H1 (cell line): ENCODE data around the gene HPS6. TPM values are rescaled to one million over a fixed set of nuclear protein-coding genes. Genes with fewer than 3 reads are reported as not detected.

ENCODE experiments used
- CTCF ChIA-PET: fragments of 300-600 bp; sonication (Branson Sonifier 250); formaldehyde crosslinking; loops from one replicate; lab custom pipeline; 2021; ENCODE audit not compliant: partially characterized antibody; lab: Charles Lee
- POLR2A ChIA-PET: fragments of 300-600 bp; sonication (Branson Sonifier 250); formaldehyde crosslinking; loops from one replicate; lab custom pipeline; 2021; ENCODE audit warnings: inconsistent platforms; ENCODE audit not compliant: partially characterized antibody; lab: Charles Lee
- DNase-seq, 2 experiments: peaks; one replicate each; pipeline versions ENCODE4 v3.0.0 to v3.0.0-alpha.2; 2010 to 2022; ENCODE audit warnings: low spot score in 2 of 2, low read depth in 1 of 2, mixed read lengths in 1 of 2
- FAIRE-seq: peaks from 2 replicates; lab custom pipeline; 2011; peaks lifted over from hg19 to GRCh38; lab: Jason Lieb, UNC
- H2AFZ ChIP-seq: 2 replicates; pipeline ENCODE4 v1.8.1; 2012; ENCODE audit warnings: low read length, inconsistent platforms
- H2AK5ac ChIP-seq: 2 replicates; pipeline ENCODE4 v1.6.1; 2013; ENCODE audit warnings: low read depth, low read length
- H2BK120ac ChIP-seq: replicated peaks from 2 replicates; pipeline ENCODE3; 2013; ENCODE audit warnings: low read depth, low read length, inconsistent platforms
- H2BK12ac ChIP-seq: 2 replicates; pipeline ENCODE4 v1.6.1; 2013; ENCODE audit warnings: low read depth, low read length
- H2BK15ac ChIP-seq: 2 replicates; pipeline ENCODE4 v1.6.1; 2013; ENCODE audit warnings: low read length
- H2BK20ac ChIP-seq: 2 replicates; pipeline ENCODE4 v1.6.1; 2013; ENCODE audit warnings: low read length
- H2BK5ac ChIP-seq: 2 replicates; pipeline ENCODE4 v1.6.1; 2013; ENCODE audit warnings: low read depth, low read length
- H3K14ac ChIP-seq: 2 replicates; pipeline ENCODE4 v1.6.1; 2013; ENCODE audit warnings: inconsistent platforms; ENCODE audit not compliant: insufficient read length
- H3K18ac ChIP-seq: 2 replicates; pipeline ENCODE4 v1.6.1; 2013; ENCODE audit warnings: low read length; ENCODE audit errors: extremely low read depth
- H3K23ac ChIP-seq: 2 replicates; pipeline ENCODE4 v1.6.1; 2013; ENCODE audit warnings: inconsistent platforms; ENCODE audit not compliant: insufficient read length
- H3K23me2 ChIP-seq: 2 replicates; pipeline ENCODE4 v1.6.1; 2013; ENCODE audit warnings: low read depth, low read length
- H3K27ac ChIP-seq: 2 replicates; pipeline ENCODE4 v1.6.1; 2011; ENCODE audit warnings: low read depth, low read length, inconsistent platforms
- H3K27me3 ChIP-seq, 4 experiments: replicated peaks in 1 of 4; 1 replicate in 1 of 4; 2 replicates in 3 of 4; pipeline versions ENCODE4 v1.6.1 to v1.8.1; 2011 to 2013; ENCODE audit warnings: low read length in 3 of 4, mild to moderate bottlenecking in 3 of 4, inconsistent platforms in 2 of 4, mixed read lengths in 2 of 4, moderate library complexity in 1 of 4; ENCODE audit not compliant: control insufficient read depth in 3 of 4, insufficient read depth in 3 of 4; ENCODE audit errors: extremely low read depth in 1 of 4
- H3K36me3 ChIP-seq, 4 experiments: 2 replicates each; pipeline versions ENCODE4 v1.6.1 to v1.8.1; 2011 to 2013; ENCODE audit warnings: mild to moderate bottlenecking in 4 of 4, low read length in 3 of 4, moderate library complexity in 2 of 4, control low read depth in 1 of 4, inconsistent platforms in 1 of 4; ENCODE audit not compliant: insufficient read depth in 4 of 4, control insufficient read depth in 2 of 4
- H3K4ac ChIP-seq: replicated peaks from 2 replicates; pipeline ENCODE3; 2013; ENCODE audit warnings: low read length, low read depth, mixed read lengths, inconsistent platforms; ENCODE audit not compliant: insufficient read length
- H3K4me1 ChIP-seq, 4 experiments: replicated peaks in 1 of 4; 1 replicate in 1 of 4; 2 replicates in 3 of 4; pipeline versions ENCODE4 v1.6.1 to v1.8.1; 2011 to 2013; ENCODE audit warnings: low read length in 3 of 4, inconsistent platforms in 2 of 4, mixed read lengths in 1 of 4; ENCODE audit not compliant: insufficient read depth in 4 of 4, control insufficient read depth in 3 of 4
- H3K4me2 ChIP-seq, 2 experiments: 2 replicates each; pipeline versions ENCODE4 v1.6.1 to v1.8.1; 2011 to 2013; ENCODE audit warnings: low read depth in 2 of 2, low read length in 2 of 2, control low read depth in 1 of 2, inconsistent platforms in 1 of 2, mild to moderate bottlenecking in 1 of 2; ENCODE audit not compliant: insufficient read depth in 1 of 2
- H3K4me3 ChIP-seq, 4 experiments: fragments of 200-600, 300-600 bp in 1 of 4; sonication (generic), shearing (Covaris generic), sonication (Bioruptor Twin) in 1 of 4; 2 replicates each; pipeline versions ENCODE4 v1.5.1 to v1.8.1; 2011 to 2016; ENCODE audit warnings: low read length in 4 of 4, low read depth in 3 of 4, control low read depth in 2 of 4, inconsistent platforms in 2 of 4, mild to moderate bottlenecking in 2 of 4, mixed read lengths in 1 of 4, moderate library complexity in 1 of 4; ENCODE audit not compliant: insufficient read depth in 2 of 4; ENCODE audit errors: extremely low read depth in 1 of 4
- H3K56ac ChIP-seq: replicated peaks from 2 replicates; pipeline ENCODE3; 2013; ENCODE audit warnings: low read depth, mild to moderate bottlenecking, mixed read lengths, low read length, inconsistent platforms; ENCODE audit not compliant: insufficient read length
- H3K79me1 ChIP-seq: 2 replicates; pipeline ENCODE4 v1.6.1; 2013; ENCODE audit warnings: low read depth, low read length, control low read depth
- H3K79me2 ChIP-seq, 2 experiments: 2 replicates each; pipeline versions ENCODE4 v1.6.1 to v1.8.1; 2012 to 2013; ENCODE audit warnings: low read length in 2 of 2, mild to moderate bottlenecking in 2 of 2, inconsistent platforms in 1 of 2; ENCODE audit not compliant: insufficient read depth in 2 of 2, control insufficient read depth in 1 of 2
- H3K9ac ChIP-seq, 4 experiments: replicated peaks in 1 of 4; 1 replicate in 1 of 4; 2 replicates in 3 of 4; pipeline versions ENCODE4 v1.6.1 to v1.8.1; 2011 to 2013; ENCODE audit warnings: low read depth in 3 of 4, low read length in 3 of 4, control low read depth in 2 of 4, mild to moderate bottlenecking in 2 of 4, moderate library complexity in 2 of 4, inconsistent platforms in 1 of 4; ENCODE audit errors: extremely low read depth in 1 of 4
- H3K9me3 ChIP-seq, 2 experiments: 2 replicates each; pipeline versions ENCODE4 v1.6.1 to v1.8.1; 2012 to 2013; ENCODE audit warnings: mild to moderate bottlenecking in 2 of 2, moderate library complexity in 2 of 2, control low read depth in 1 of 2, inconsistent platforms in 1 of 2, low read depth in 1 of 2, low read length in 1 of 2, mixed read lengths in 1 of 2; ENCODE audit not compliant: insufficient read depth in 2 of 2
- H4K20me1 ChIP-seq, 2 experiments: replicated peaks in 1 of 2; 2 replicates each; pipeline versions ENCODE3 to v1.8.1; 2011 to 2013; ENCODE audit warnings: inconsistent platforms in 2 of 2, low read length in 2 of 2, mild to moderate bottlenecking in 1 of 2; ENCODE audit not compliant: insufficient read depth in 2 of 2, control insufficient read depth in 1 of 2
- H4K5ac ChIP-seq: 2 replicates; pipeline ENCODE4 v1.6.1; 2013; ENCODE audit warnings: low read length, low read depth, mixed read lengths, inconsistent platforms; ENCODE audit not compliant: insufficient read length
- H4K8ac ChIP-seq: 2 replicates; pipeline ENCODE4 v1.8.0; 2013; ENCODE audit warnings: mild to moderate bottlenecking, moderate library complexity, low read length, inconsistent platforms; ENCODE audit not compliant: insufficient read depth; ENCODE audit errors: extremely low read depth
- H4K91ac ChIP-seq: replicated peaks from 2 replicates; pipeline ENCODE3; 2013; ENCODE audit warnings: low read length, mixed read lengths, inconsistent platforms; ENCODE audit not compliant: insufficient read length
- BCL11A ChIP-seq, 2 experiments: IDR thresholded peaks; one replicate each; pipeline ENCODE4 v1.6.1; 2011; ENCODE audit warnings: low read depth in 2 of 2, low read length in 2 of 2, mild to moderate bottlenecking in 2 of 2
- CBX8 ChIP-seq: fragments of 300-800, 300-1000 bp; sonication (generic); IDR thresholded peaks from 2 replicates; pipeline ENCODE4 v1.7.1; 2016; ENCODE audit warnings: low read depth, low read length, borderline replicate concordance
- EZH2 ChIP-seq: fragments of 200-600 bp; sonication (generic); IDR thresholded peaks from 2 replicates; pipeline ENCODE4 v1.7.1; 2012; ENCODE audit warnings: low read depth, mild to moderate bottlenecking, moderate library complexity, low read length, inconsistent platforms; ENCODE audit not compliant: severe bottlenecking
- FOSL1 ChIP-seq: IDR thresholded peaks from 2 replicates; pipeline ENCODE4 v1.6.1; 2011; ENCODE audit warnings: mild to moderate bottlenecking, low read depth, low read length, moderate library complexity; ENCODE audit not compliant: insufficient read depth
- RAD21 ChIP-seq, 2 experiments: IDR thresholded peaks in 1 of 2; conservative IDR thresholded peaks in 1 of 2; 2 replicates each; pipeline ENCODE4 v1.6.1; 2011; ENCODE audit warnings: low read depth in 2 of 2, low read length in 2 of 2, improper control_type of control experiment in 1 of 2, inconsistent platforms in 1 of 2, mild to moderate bottlenecking in 1 of 2, moderate library complexity in 1 of 2
- SIX5 ChIP-seq: IDR thresholded peaks from 2 replicates; pipeline ENCODE4 v1.6.1; 2011; ENCODE audit warnings: mild to moderate bottlenecking, low read depth, low read length
- SP2 ChIP-seq: IDR thresholded peaks from 2 replicates; pipeline ENCODE4 v1.6.1; 2012; ENCODE audit warnings: mild to moderate bottlenecking, low read length, inconsistent platforms
- SUZ12 ChIP-seq: fragments of 200-600 bp; sonication (generic); IDR thresholded peaks from 2 replicates; pipeline ENCODE4 v1.6.1; 2012; ENCODE audit warnings: mild to moderate bottlenecking, inconsistent platforms, low read length, moderate library complexity, mixed read lengths
- TAF7 ChIP-seq: optimal IDR thresholded peaks from 2 replicates; pipeline ENCODE3; 2011; ENCODE audit warnings: low read depth, mild to moderate bottlenecking, inconsistent platforms, low read length, moderate library complexity, borderline replicate concordance
- TCF12 ChIP-seq: IDR thresholded peaks from 2 replicates; pipeline ENCODE4 v1.6.1; 2011; ENCODE audit warnings: low read depth, mild to moderate bottlenecking, low read length
- TEAD4 ChIP-seq: IDR thresholded peaks from 2 replicates; pipeline ENCODE4 v1.6.1; 2012; ENCODE audit warnings: low read depth, low read length, inconsistent platforms, mixed read lengths
- ZNF274 ChIP-seq: IDR thresholded peaks from 2 replicates; pipeline ENCODE4 v1.7.0; 2012; ENCODE audit warnings: low read length, borderline replicate concordance; ENCODE audit errors: extremely low read depth
- WGBS, 2 experiments: shearing (Covaris generic) in 1 of 2; methylation state at CpG; one replicate each; pipeline versions ENCODE4 v1.1.6 to v1.1.7; 2013 to 2015; ENCODE audit warnings: low lambda C conversion rate in 2 of 2, mixed read lengths in 2 of 2, inconsistent platforms in 1 of 2, low coverage in 1 of 2, missing lambda C conversion rate in 1 of 2; ENCODE audit not compliant: insufficient replicate concordance in 2 of 2, insufficient coverage in 1 of 2, insufficient read length in 1 of 2; ENCODE audit errors: extremely low coverage in 1 of 2, missing lambda C conversion rate in 1 of 2; 5-methylcytosine and 5-hydroxymethylcytosine counted together
- polyA plus RNA-seq, 7 experiments: library from polyadenylated mRNA; depleted of rRNA in 3 of 7; stranded (reverse) in 5 of 7; unstranded in 2 of 7; fragments of >200 nt in 5 of 7; fragments of 200-250 nt in 2 of 7; gene quantifications; 1 replicate in 5 of 7; 2 replicates in 1 of 7; 4 replicates in 1 of 7; pipeline versions ENCODE4 v1.2.1 to v1.2.3, GENCODE V29; 2011 to 2013; ENCODE audit warnings: missing spikeins in 2 of 7, mixed read lengths in 2 of 7
- total RNA-seq: library from RNA; stranded (reverse); fragmentation: NEBNext Ultra II Directional; extraction: Animal tissue kit (Norgen Biotek cat#: 25700); gene quantifications from 2 replicates; pipeline ENCODE4 v1.2.1, GENCODE V29; 2021
- TF ChIP-seq, protein P1 (sequence below): IDR thresholded peaks from 2 replicates; pipeline ENCODE4 v1.6.1; 2012; ENCODE audit warnings: inconsistent platforms

Gene HPS6
- total and polyA plus RNA-seq, 2 of the 8 experiments (the other 6 are each of a cell fraction or from before 2014, with no cell fraction given): 10.2 to 17.7 TPM

DNA sequence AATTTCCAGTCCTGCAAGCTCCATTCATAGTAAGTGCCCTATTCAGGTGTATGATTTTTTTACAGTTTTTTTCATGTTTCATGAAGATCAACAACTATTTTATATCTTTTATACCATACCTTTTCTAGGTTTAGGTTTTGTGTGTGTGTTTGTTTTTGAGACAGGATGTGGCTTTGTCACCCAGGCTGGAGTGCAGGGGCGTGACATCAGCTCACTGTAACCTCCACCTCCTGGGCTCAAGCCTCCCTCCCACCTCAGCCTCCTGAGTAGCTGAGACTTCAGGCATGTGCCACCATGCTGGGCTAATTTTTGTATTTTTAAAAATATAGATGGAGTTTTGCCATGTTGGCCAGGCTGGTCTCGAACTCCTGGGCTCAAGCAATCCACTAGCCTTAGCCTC lies 44.2 kb upstream of the HPS6 start:
- H3K56ac ChIP-seq: no peak overlapping the region
- no peak overlapping the region for H3K18ac ChIP-seq
- H3K4me3 ChIP-seq: no peak overlapping the region
- no peak overlapping the region for H2BK12ac ChIP-seq
- POLR2A ChIA-PET: interaction anchor here (0.8 kb wide), 1 partner anchor 150 kb away, joined by 3 read pairs; no protein-coding TSS in a partner anchor
- no peak overlapping the region for H3K9ac ChIP-seq
- H3K79me1 ChIP-seq: no peaks in the 10 kb centered on the region
- H2BK120ac ChIP-seq: no peak overlapping the region
- H4K8ac ChIP-seq: no peak overlapping the region
- no peak overlapping the region for H2AK5ac ChIP-seq
- no peak overlapping the region for H2BK15ac ChIP-seq
- H4K91ac ChIP-seq: no peak overlapping the region
- no peaks in the 10 kb centered on the region for H3K27me3 ChIP-seq
- no peak overlapping the region for H2BK5ac ChIP-seq
- H4K20me1 ChIP-seq: no peaks in the 10 kb centered on the region
- H2AFZ ChIP-seq: no peak overlapping the region
- no peak overlapping the region for H3K4me2 ChIP-seq
- DNase-seq (no peak), FAIRE-seq (no peak)
- H3K23ac ChIP-seq: no peak overlapping the region
- no peak overlapping the region for H4K5ac ChIP-seq
- H2BK20ac ChIP-seq: no peak overlapping the region
- H3K79me2 ChIP-seq: no peaks in the 10 kb centered on the region
- H3K4ac ChIP-seq: no peak overlapping the region
- 100% methylated on average over 2 of the region's 2 CpGs; no CpG with 5 or more reads in 1 of the 2 experiments for WGBS, 2 experiments
- no peaks in the 10 kb centered on the region; the same call in 1 of the 2 replicates for H3K23me2 ChIP-seq
- no peak overlapping the region for H3K27ac ChIP-seq
- no peak overlapping the region for H3K14ac ChIP-seq
- no peaks in the 10 kb centered on the region for H3K9me3 ChIP-seq
- H3K4me1 ChIP-seq: no peaks in the 10 kb centered on the region
- CTCF ChIA-PET: interaction anchor here (0.8 to 3.4 kb wide), 7 partner anchors 10 to 181 kb away, joined by 3 to 37 read pairs (median 6); partner anchors contain the start of gene KCNIP2
- peaks cover 0 to 19% (median 5%) of the 10 kb centered on the region in 4 experiments; a peak in 4 of 8 replicates for H3K36me3 ChIP-seq
- TF ChIP-seq SIX5 (no peak), EZH2 (no peak), SUZ12 (no peak), FOSL1 (no peak), TEAD4 (no peak), TCF12 (no peak), ZNF274 (no peak), TAF7 (no peak), BCL11A (IDR thresholded peaks at IDR 0.05; ENCODE audit: low read depth in 2 of 2, low read length in 2 of 2) (no peak), CBX8 (no peak), RAD21 (IDR thresholded peaks at IDR 0.05 in 1 of 2, conservative IDR thresholded peaks at IDR 0.05 in 1 of 2; ENCODE audit: low read depth in 2 of 2, low read length in 2 of 2) (no peak), SP2 (no peak)
- TF ChIP-seq, protein P1, sequence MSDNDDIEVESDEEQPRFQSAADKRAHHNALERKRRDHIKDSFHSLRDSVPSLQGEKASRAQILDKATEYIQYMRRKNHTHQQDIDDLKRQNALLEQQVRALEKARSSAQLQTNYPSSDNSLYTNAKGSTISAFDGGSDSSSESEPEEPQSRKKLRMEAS: no peak
